Hepatocyte (in vitro differentiated cells): ENCODE results near the gene LRRC1. TPM values are rescaled to one million over a fixed set of nuclear protein-coding genes. Genes with fewer than 3 reads are reported as not detected.

ENCODE experiments used
- DNase-seq: peaks from one replicate; pipeline ENCODE4 v3.0.0-alpha.2; 2016; ENCODE audit warnings: low spot score
- H2AFZ ChIP-seq: fragments of 200-600 bp; sonication (generic); 2 replicates; pipeline ENCODE4 v1.6.0; 2016; ENCODE audit warnings: antibody characterized with exemption, mild to moderate bottlenecking
- H3K27ac ChIP-seq: fragments of 200-600 bp; sonication (generic); 2 replicates; pipeline ENCODE4 v1.5.1; 2016; ENCODE audit warnings: mild to moderate bottlenecking
- H3K27me3 ChIP-seq: fragments of 200-600 bp; sonication (generic); 2 replicates; pipeline ENCODE4 v1.6.1; 2016
- H3K36me3 ChIP-seq: fragments of 200-600 bp; sonication (generic); replicated peaks from 2 replicates; pipeline ENCODE4 v1.5.1; 2016; ENCODE audit warnings: low read depth; ENCODE audit not compliant: insufficient read depth
- H3K4me1 ChIP-seq: fragments of 200-600 bp; sonication (generic); 2 replicates; pipeline ENCODE4 v1.5.1; 2016; ENCODE audit warnings: mild to moderate bottlenecking, moderate library complexity; ENCODE audit not compliant: insufficient read depth
- H3K4me2 ChIP-seq: fragments of 200-600 bp; sonication (generic); 2 replicates; pipeline ENCODE4 v1.6.0; 2016
- H3K4me3 ChIP-seq: fragments of 200-600 bp; sonication (generic); 2 replicates; pipeline ENCODE4 v1.5.1; 2016; ENCODE audit warnings: mild to moderate bottlenecking
- H3K79me2 ChIP-seq: fragments of 200-600 bp; sonication (generic); 2 replicates; pipeline ENCODE4 v1.6.0; 2017; ENCODE audit warnings: mild to moderate bottlenecking
- H3K9me2 ChIP-seq: fragments of 200-600 bp; sonication (generic); replicated peaks from 2 replicates; pipeline ENCODE4 v1.6.0; 2017; ENCODE audit warnings: mild to moderate bottlenecking; ENCODE audit not compliant: insufficient read depth
- H3K9me3 ChIP-seq: fragments of 200-600 bp; sonication (generic); 2 replicates; pipeline ENCODE4 v1.5.1; 2016; ENCODE audit warnings: low read depth, mild to moderate bottlenecking
- H4K20me1 ChIP-seq: fragments of 200-600 bp; sonication (generic); 2 replicates; pipeline ENCODE4 v1.6.0; 2016; ENCODE audit warnings: mild to moderate bottlenecking; ENCODE audit not compliant: insufficient read depth, poor library complexity, severe bottlenecking
- CTCF ChIP-seq: fragments of 200-600 bp; sonication (generic); IDR thresholded peaks from 2 replicates; pipeline ENCODE4 v1.5.1; 2016; ENCODE audit warnings: antibody characterized with exemption, mild to moderate bottlenecking; ENCODE audit not compliant: poor library complexity
- EZH2 ChIP-seq: fragments of 200-600 bp; sonication (generic); IDR thresholded peaks from 2 replicates; pipeline ENCODE4 v1.6.1; 2016; ENCODE audit warnings: antibody characterized with exemption, mild to moderate bottlenecking, borderline replicate concordance
- EZH2phosphoT487 ChIP-seq: fragments of 200-600 bp; sonication (generic); IDR thresholded peaks from one replicate; pipeline ENCODE4 v1.6.1; 2018; ENCODE audit warnings: antibody characterized with exemption, mild to moderate bottlenecking, low read depth, moderate library complexity; ENCODE audit not compliant: unreplicated experiment, severe bottlenecking
- WGBS: methylation state at CpG from one replicate; pipeline ENCODE4 v1.1.6; 2016; ENCODE audit warnings: low lambda C conversion rate; ENCODE audit errors: missing lambda C conversion rate; 5-methylcytosine and 5-hydroxymethylcytosine counted together
- polyA plus RNA-seq: library from polyadenylated mRNA; unstranded; fragments of >200 nt; fragmentation: Nextera tagmentation; extraction: Ambion mirVana; gene quantifications from 2 replicates; pipeline ENCODE4 v1.2.1, GENCODE V29; 2016
- total RNA-seq: library from RNA; depleted of rRNA; stranded (reverse); fragments of >200 nt; gene quantifications from 2 replicates; pipeline ENCODE4 v1.2.3, GENCODE V29; 2014

LRRC1 gene
- total RNA-seq (45.7 and 54.3 TPM in 2 replicates), polyA plus RNA-seq (61.4 and 70.6 TPM in 2 replicates)

- under 1% methylated on average over 71 of the region's 75 CpGs for WGBS
- H3K27ac ChIP-seq, result peak within 1 kb of the TSS; percentile 95
- H3K4me1 ChIP-seq, result peaks cover 15% of the 10 kb centered on the region
- no peaks in the 10 kb centered on the region for H3K9me3 ChIP-seq
- peak within 1 kb of the TSS; percentile 90 for H3K4me2 ChIP-seq
- no peaks in the 10 kb centered on the region for H3K9me2 ChIP-seq
- H3K36me3 ChIP-seq, result no peaks in the 10 kb centered on the region
- H3K79me2 ChIP-seq, result peaks cover 66% of the 10 kb centered on the region
- peaks cover 25% of the 10 kb centered on the region for H4K20me1 ChIP-seq
- H3K27me3 ChIP-seq, result no peaks in the 10 kb centered on the region
- TF ChIP-seq CTCF (no peak), EZH2 (no peak), EZH2phosphoT487 (no peak)
- peak within 1 kb of the TSS; percentile 82 for H2AFZ ChIP-seq
- peak; percentile 97 for DNase-seq
- H3K4me3 ChIP-seq, result peak within 1 kb of the TSS; percentile 84
These were observed at the start of gene LRRC1 for GRCh38 chr6:53794720-53795339. TSS of gene LRRC1 (plus strand) at chr6:53795005. CDS start at chr6:53795257, 252 bp downstream.

GRCh38 chr6:53746442-53747103 lies 48.2 kb upstream of the LRRC1 start:
- no peaks in the 10 kb centered on the region for H3K36me3 ChIP-seq
- peak overlapping the region; percentile 59 for H3K27ac ChIP-seq
- no peaks in the 10 kb centered on the region for H3K79me2 ChIP-seq
- peak overlapping the region; percentile 11 for H2AFZ ChIP-seq
- no peak overlapping the region for H3K4me2 ChIP-seq
- H3K9me2 ChIP-seq, result no peaks in the 10 kb centered on the region
- no peak for DNase-seq
- TF ChIP-seq EZH2phosphoT487 (no peak), EZH2 (no peak), CTCF (no peak)
- H3K4me1 ChIP-seq, result no peaks in the 10 kb centered on the region
- H3K4me3 ChIP-seq, result no peak overlapping the region
- H3K9me3 ChIP-seq, result no peaks in the 10 kb centered on the region
- no peaks in the 10 kb centered on the region for H3K27me3 ChIP-seq
- 18% methylated on average over 3 of the region's 3 CpGs for WGBS
- no peaks in the 10 kb centered on the region for H4K20me1 ChIP-seq

- Histone ChIP-seq H3K4me1 (no peaks in the 10 kb centered on the region), H3K9me2 (no peaks in the 10 kb centered on the region), H3K4me3 (no peak overlapping the region), H3K4me2 (no peak overlapping the region), H3K27me3 (no peaks in the 10 kb centered on the region), H3K36me3 (no peaks in the 10 kb centered on the region), H3K27ac (no peak overlapping the region), H3K9me3 (no peaks in the 10 kb centered on the region), H2AFZ (no peak overlapping the region), H3K79me2 (no peaks in the 10 kb centered on the region), H4K20me1 (no peaks in the 10 kb centered on the region)
- WGBS, result 88% methylated on average over 2 of the region's 2 CpGs
- DNase-seq, result no peak
- no peak for TF ChIP-seq EZH2phosphoT487
- no peak for TF ChIP-seq EZH2
- no peak for TF ChIP-seq CTCF
These were observed 44.7 kb upstream of the LRRC1 start for GRCh38 chr6:53750052-53750650.
